ENCODE results near the gene NRXN3.

The NRXN3 gene

DNA sequence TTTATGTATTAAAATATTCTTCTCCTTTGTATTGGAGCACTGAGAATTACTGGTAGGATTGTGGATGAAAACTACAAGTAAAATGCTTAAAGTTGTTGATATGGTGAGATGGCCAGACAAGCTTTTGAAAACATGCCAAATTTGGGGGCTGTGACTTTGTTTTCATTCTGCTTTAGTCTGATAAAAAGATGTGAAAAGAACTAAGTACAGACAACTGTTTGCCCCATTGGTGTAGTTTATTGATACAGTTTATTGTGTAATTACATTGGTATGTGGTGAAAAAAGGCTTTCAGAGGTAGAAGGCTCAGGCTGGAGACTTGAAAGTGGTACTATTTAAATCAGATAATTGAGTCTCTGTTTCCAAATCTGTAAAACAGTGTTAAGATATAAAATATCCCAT is 1294.3 kb downstream of the NRXN3 start:
- no peak for DNase-seq

DNA sequence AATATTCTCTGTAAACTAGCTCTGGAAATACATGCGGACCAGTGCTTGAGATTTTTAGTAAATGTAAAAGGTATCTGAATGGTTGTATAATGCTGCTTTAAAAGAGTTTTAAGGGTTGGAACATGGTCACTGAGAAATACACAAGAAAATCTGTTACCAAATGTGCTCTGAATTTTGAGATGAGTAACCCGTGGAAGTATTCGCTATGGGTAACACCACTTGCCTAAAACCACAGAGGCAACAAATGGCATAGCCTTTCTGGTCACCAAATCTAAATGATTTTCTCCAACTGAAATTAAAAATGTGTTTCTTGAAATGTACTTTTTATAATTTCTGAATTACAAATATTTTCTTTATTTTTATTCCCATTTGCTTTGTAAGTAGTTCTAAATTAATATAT is 1295.5 kb downstream of the NRXN3 start:
- no peak for DNase-seq

DNA sequence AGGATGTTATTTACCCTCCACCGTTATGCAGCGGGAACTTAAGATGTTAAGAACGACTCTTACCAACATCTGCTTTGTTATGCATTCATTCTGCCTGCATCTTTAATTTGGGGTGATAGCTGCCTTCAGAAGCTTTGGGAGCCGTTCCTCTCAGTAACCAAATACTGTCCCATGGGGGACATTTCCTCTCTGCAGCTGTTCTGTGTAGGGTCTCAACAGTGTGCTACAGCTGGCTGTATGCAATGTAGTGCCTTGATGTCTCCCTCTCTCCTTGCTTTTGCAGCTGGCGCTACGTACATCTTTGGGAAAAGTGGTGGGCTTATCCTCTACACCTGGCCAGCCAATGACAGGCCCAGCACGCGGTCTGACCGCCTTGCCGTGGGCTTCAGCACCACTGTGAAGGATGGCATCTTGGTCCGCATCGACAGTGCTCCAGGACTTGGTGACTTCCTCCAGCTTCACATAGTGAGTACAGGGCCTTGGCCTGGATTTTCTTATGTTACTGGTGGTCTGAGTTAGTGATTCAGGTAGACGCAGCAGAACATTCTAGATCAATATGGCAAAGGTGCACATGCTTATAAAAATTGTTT is 1296.9 kb downstream of the NRXN3 start:
- DNase-seq: no peak

DNA sequence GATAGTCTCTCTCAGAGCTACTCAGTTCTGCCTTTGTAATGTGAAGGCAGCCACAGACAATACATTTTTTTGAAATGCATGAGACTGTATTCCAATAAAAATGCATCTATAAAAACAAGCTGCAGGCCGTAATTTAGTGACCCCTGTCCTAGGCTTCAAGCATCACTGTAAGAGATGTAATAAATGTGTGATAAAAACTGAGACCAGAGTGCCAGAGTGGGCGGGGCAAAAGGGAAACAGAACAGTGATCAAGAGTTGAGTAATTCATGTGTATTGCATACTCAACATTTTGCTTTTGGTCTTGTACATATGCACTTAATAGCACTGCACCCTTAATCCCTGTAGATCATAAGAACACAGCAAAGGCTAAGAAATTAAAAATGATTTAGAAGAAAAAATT is 1297.7 kb downstream of the NRXN3 start:
- DNase-seq: no peak

DNA sequence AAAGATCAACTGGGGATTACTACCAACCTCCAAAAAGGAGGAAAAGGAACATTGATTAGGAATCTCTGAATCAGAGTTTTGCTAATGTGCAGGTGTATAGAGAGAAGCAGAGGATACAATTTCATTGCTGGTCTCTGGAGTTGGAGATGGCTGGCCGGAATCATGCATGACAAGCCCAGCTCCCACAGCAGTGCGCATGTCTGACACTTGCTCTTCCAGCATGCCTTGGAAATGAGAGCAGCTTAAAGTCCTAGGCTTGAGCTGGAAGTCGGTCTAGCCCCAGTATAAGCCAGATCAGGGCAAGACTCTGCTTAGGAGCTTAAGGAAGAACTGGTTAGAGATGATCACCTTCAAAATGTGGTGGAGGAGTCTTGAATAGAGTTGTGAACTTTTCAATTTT is 1298.3 kb downstream of the NRXN3 start:
- DNase-seq: no peak

DNA sequence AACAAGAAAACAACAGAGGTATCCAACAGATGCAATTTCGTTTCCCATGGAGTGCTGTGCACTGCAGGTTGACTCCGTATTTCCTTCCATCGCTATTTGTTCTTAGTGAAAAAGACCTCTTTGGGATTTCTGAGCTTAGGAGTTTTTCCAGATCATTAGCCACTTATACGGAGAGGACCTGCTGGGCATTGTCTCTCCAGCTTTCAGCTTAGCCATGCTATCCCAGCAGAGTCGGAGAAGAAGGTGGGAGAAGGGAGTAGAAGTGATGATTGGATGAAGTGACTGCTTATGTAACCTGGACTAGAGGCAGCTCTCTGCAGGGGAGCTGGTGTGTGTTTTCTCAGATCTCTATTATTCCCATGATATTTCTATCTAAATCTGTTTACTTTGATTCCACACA is 1303.5 kb downstream of the NRXN3 start:
- DNase-seq: no peak

DNA sequence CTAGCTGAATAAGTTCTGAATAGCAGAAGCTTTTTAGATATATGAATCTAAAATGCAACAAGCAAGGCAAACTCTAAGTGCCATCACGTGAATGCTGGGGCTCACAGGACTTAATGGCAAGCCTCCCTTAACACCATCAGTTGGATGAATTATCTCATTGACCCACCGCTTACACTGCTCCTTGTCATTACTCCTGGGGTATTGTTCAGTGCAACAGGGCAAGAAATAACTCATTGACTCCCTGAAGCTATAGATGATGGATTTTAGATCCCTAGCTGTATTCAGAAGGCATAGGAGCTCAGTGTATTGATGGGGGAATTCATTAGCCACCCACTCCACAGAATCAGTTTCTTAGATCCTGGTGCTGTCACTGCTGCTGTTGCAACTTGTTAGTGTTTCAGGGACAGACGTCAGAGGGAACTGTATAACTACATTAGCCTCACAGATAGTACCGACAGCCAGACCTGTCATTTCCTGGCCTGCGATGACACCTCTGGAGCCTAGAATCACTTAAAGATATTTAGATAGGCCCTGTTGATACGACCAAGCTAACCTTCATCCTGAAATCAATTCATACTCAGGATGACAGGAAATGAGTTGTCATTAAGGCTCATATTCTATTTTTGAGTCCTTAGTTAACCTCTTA is 1305.8 kb downstream of the NRXN3 start:
- DNase-seq: no peak

DNA sequence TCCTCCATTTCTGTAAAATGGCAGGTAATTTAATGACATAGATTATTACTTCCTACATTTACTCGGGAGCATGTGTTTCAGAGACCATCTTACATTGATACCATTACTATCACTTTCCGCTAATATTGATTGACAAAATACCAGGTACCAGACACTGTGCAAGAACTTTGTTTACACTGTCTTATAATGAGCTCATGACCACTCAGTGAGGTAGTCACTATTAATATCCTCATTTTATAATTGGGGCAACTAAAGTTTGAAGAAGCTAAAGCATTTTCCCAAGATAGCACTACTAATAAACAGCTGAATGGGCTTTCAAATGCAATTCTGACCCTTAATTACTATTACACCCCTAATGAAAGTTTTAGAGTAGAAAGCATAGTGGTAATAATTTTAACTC is 1306.4 kb downstream of the NRXN3 start:
- no peak for DNase-seq

DNA sequence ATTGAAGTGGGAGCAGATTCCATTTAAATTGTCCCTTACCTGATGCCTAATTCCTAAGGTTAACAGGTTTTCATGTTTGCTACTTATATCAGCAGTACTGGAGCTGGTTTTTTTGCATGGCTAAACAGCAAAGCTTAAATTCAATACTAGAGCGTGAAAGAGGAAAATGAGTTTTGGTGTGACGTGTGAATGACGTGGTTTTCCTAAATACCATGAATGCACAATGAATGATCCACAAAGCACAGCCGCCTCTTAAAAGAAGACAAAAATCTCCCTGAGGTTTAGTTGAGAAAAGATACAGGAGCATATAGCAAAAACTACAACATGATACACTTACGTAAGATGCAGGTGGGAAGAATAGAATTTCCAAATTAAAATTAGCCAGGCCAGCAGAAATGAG is 1310.0 kb downstream of the NRXN3 start:
- DNase-seq: no peak

DNA sequence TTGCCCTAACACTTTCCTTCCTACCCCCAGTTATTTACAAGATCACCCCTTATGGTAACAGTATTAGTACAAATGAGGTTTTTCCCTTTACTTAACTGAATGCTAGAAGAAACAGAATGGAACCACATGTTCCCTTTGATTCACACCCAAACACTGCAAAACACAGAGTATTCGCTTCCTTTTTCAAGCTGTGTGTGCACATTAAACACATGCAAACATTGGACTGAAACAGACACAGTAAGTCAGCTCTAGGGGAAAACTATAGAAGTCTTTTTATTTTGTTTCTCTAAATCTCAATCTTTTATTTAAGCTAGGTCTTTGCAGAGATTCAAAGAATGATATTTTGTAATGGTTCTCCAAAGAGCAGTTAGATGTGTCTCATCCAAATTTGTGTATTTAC is 1312.7 kb downstream of the NRXN3 start:
- DNase-seq: no peak

DNA sequence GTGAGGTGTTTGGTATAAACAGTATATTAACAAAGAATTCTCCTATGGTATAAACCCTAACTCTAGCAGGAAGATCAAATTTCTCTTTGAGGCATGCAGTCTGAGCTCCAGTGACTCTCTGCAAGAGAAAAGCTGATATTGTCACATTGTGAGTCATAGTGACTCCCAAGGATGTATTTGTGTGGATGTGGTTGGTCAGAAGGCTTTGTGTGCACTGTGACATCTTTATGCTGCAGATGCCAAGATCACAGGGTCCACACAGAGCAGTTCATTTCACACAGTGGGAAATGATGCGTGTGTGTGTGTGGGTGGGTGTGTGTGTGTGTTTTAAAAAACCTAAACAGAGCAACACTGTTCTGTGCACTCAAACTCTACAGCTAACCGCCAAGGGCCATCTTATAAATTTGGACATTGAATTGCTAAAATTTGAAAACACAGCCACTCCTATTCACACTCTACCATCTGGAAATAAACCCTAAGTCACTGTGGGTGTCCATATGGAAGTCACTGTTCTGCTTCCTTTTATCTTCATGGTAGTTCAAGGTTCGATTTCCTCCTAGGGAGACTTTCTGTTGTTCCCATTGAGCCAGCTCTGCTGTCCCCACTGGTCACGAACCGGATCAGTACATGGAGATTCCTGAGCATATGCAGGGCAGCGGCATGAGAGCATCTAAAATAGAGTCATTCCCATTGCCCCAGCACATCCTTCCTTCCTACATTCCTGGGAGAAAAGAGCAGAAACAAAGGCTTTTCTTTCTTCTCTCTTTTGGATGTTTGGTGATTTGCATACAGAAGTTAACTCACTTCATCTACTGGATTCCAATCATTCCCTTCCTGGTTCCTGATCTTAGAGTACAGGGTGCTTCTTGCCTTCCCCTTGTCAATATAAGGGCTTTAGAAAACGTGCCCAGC is 1313.6 kb downstream of the NRXN3 start:
- no peak for DNase-seq

DNA sequence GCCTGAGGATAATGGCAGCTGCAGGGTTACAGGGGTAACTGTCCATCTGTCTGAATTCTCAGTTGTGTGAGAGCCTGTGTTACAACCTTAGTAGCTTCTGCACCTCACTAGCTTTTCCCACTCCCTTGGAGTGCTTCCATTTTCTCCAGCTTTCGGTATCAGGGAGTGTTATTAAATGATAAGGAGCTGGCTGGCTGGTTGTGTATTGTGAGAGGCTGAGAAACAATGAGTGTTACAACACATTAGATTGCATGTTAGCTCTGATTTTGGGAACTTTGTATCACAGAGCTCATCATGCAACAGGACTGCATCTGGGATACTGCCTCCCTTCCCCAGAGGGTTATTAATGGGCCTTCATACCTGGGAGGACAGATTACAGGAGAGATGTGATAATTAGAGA is 1317.5 kb downstream of the NRXN3 start:
- no peak for DNase-seq

DNA sequence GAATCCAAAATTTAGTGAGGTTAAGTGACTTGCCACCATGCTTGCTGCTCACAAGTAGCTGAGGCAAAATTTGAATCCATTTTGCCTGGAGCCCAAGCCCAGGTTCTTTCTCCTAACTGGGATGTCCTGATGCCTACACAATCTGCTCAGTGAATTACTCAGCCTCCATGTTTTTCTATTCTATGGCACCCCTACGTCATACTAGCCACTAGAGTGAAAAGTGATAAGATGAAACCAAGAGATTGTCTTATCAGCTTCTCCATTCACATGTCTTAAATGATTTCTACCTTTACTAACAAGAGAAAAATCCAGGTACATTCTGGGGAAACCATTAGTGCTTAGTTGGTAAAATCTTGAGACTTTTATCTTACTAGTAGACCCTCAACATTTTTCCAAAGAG is 1321.0 kb downstream of the NRXN3 start:
- DNase-seq: no peak

DNA sequence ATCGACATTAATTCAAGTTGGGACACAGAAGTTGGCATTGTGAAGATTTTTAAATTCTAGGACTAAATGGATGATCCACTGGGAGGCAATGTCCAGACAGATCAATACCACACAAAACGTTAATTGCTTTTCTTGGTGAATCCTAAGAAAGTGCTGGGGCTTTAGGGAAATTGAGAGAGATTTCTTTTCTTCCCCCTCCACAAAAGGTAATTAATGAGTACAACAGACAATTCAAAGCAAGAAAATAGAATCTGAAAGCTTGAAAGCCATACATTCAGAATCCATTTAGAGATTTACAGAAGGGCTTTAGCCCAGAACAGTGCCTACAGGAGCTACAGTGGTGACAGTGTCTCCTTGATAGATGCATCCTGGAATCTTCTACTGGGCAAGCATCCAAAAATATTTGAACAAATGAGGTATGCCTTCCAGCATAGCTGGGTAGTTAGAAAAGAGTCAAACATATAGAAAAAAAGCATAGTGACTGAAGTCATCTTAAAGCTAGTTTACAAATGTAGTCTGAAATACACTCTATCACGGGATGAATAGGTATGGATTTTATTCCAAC is 1323.0 kb downstream of the NRXN3 start:
- no peak for DNase-seq

DNA sequence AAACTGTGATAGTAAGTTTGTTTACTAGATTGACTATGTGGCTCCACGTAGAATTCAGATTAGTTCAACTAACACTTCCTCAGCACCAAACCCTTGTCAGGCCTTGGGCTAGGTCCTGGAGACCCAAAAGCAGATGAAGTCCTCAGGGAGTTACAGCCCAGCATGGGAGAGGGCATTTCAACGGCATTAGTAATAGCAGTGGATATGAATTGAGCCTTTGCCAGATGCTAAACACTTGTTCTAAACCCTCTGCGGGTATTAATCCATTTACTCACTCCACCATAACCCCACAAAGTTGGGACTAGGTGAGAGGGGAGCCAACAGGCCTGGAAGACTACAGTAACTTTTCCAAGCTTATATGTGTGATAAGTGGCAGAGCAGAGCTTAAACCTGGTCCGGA is 1326.5 kb downstream of the NRXN3 start:
- no peak for DNase-seq

DNA sequence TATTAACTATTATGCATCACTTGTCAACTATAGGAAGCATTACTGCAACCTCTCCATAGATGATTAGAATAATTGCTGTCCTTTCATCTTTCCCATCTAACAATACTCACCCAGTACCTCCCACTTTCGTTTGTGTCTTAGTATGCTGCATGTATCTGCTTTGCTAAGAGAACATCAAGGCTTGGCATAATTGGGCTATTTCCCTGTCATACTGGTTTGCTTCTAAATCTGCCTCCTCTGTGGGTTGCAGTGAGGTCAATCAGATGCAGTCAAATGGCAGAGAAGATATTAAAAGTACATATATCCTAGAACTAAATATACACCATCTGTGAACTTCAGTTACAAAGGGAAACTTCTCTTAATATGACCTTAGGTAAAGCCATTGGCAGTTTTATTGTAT is 1330.3 kb downstream of the NRXN3 start:
- no peak for DNase-seq

DNA sequence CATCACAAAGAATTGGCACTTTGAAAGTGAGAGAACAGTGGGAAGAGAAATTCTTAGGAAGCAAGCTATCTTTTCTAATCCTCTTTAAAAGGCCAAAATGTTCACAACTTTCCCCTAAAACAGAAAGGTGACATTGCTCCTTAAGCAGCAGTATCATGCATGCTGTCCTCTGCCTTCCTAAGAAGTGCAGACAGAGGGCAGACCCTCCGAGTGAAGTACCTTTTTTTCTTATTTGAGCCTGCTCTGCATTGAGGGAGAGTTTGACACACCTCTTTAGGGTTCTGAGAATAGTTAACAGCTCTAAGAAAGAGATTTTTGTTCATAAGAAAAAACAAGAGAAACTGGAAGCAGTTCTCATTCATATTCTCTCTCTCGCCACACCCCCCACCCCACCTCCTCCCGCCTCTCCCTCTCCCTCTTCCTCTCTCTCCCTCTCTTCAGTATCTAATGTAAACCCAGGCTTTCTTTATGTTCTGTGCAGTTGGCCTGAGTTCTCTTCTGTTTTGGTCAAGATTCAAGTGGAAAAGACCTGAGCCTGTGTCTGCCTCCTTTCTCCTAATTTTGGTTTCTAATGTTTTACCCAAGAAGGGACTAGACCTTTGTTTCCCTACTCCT is 1332.1 kb downstream of the NRXN3 start:
- no peak for DNase-seq

DNA sequence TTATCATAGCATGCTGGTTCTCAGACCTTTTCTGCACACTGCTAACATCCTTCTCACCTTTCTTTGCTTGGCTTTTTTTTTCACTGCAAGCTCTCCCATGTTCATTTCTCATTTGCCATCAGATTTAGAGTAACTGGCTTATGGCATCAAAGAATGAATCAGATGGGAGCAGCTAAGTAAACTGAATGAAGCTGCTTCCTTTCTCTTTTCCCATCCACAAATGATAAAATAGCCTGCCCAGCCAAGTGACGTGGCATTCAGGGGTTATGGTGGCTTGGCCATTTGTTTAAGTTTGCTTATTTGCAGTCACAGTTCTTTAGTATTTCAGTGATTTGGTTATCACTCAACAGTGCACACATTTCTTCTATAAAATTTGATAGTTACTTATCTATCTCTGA is 1332.6 kb downstream of the NRXN3 start:
- DNase-seq: no peak

DNA sequence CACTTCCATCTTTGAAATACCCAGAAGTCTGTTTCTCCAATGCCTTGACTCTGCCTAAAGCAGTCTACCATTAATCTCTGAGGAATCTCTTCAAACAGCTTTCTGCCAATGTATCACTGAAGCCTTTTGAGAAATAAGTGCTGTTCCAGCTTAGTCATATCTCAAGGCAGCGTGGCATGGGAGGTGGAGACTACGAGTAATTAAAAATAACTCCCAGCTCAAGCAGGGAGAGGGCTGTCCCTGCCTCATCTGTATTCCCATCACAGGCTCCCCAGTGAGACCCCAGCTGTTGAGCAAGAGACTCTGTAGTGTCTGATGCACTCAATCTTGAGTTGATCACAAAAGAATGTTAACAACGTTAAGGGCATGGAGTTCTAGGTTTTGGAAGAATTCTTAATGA is 1340.5 kb downstream of the NRXN3 start:
- no peak for DNase-seq

DNA sequence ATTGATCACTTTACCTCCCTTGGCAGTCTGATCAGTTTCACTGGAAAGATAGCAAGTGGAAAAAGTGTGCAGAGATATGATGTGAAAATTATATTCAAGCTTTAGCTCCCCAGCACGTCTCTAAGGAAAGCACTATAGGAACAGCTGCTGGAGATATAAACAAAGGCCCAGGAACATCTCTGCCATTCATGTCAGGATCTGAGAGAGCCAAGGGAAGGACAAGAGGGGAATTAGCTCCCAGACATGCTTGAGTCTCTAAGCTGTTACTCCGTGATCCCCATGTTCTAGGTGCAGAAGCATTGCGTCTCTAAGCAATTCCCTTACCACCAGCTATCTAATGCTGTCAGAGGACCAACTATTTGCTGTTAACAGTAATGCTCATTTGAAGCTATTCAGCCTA is 1341.0 kb downstream of the NRXN3 start:
- no peak for DNase-seq

DNA sequence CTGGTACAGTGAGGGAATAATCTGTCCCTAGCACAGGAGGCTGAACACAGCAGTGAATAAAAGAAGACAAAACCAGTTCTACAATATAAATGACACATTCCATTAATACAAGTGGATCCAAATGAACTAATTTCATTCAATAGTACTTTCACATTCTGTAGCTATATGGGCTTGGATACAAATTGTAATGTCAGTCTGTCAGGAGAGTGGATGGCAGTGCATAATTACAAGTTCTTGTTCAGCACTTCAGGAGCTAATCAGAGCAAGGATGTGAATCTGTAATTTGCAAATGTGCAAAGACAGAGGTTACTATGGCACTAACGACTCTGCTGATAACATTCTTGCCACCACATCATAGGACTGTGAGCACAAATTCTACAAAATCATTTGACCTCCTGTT is 1343.3 kb downstream of the NRXN3 start:
- no peak for DNase-seq

DNA sequence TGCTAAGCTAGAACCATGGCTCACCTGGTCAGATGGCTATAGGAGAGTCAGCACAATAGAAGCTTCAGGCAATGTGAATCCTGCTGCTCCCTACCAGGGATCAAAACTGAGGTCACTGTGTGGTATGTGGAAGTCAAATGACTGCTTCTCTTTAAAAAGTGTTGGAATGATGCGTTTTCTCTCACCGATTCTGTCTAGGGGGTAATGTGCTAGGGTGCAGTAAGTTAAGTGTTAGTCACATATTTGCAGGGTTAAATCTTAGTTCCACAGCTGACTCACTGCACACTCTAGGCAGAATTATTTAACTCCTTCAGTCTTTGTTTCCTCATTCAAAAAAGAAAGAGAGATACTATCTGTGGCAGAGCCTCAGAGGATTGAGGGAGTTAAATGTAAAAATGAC is 1344.5 kb downstream of the NRXN3 start:
- DNase-seq: no peak

DNA sequence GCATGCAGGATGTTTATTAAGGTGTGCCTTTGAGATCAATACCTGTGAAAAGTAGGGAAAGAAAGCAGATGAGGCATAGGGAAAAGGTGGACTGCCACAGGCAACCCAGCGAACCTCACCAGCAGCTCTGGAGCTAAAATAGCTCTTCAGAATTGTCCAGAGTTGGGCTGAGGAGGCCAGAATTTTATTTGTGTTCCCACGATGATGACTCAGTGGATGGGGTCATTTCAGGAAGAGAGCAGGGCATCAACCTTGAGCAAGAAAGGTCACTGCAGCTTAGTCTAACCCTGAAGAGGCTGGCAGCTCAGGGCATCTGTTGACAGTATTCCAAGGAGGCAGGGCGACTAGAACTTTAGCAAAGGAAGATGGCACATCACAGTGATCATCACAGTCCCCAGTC is 1345.0 kb downstream of the NRXN3 start:
- DNase-seq: no peak

DNA sequence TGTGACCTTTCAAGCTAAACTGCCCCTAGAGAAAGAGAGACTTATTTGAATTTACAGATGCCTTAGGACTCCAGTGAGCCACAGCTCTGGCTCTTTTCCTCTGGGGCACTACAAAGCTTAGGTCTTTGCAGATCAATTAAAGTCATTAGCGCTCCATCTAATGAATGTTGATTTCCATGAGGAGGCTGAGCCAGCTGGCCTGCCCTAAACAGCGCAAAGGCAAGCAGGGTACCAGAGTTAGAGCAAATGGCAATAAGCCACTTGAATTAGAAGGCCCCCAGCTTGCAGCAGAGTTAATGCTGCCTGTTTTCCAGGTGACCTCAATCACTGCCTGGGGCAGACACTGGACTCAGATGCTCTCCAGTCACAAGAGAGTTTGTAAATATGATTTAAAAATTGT is 1345.8 kb downstream of the NRXN3 start:
- DNase-seq: no peak

Measured in DMS153 (cell line).